ENCODE measurements around the gene ITM2C.

DNA sequence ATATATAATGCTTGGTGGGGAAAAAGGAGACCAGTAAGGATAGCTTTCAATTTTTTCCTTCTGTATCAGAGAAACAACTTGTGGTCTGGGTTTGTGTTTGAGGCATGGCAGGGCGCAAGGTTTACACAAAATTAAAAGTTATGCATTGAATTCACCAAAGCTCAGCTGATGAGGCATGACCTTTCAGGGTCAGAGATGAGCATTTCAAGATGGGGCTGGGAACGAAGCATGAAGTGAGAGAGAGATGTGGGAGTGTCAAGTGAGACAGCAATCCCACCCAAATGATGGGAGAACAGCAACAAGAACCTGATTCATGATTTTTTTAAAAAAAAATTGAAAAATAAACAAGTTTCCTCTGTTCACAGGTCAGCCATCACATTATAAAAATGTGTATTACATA, 55.4 kb downstream of the ITM2C start:
- TF ChIP-seq CTCF (optimal IDR thresholded peaks at IDR 0.05 in 1 of 3, IDR thresholded peaks at IDR 0.05 in 1 of 3, conservative IDR thresholded peaks at IDR 0.05 in 1 of 3; ENCODE audit: extremely low read depth in 1 of 3, insufficient read depth in 2 of 3, low read length in 3 of 3) (no peak), EZH2 (IDR thresholded peaks at IDR 0.05; ENCODE audit: low read length) (no peak)
